ENCODE measurements around the gene CDCP1.

DNA sequence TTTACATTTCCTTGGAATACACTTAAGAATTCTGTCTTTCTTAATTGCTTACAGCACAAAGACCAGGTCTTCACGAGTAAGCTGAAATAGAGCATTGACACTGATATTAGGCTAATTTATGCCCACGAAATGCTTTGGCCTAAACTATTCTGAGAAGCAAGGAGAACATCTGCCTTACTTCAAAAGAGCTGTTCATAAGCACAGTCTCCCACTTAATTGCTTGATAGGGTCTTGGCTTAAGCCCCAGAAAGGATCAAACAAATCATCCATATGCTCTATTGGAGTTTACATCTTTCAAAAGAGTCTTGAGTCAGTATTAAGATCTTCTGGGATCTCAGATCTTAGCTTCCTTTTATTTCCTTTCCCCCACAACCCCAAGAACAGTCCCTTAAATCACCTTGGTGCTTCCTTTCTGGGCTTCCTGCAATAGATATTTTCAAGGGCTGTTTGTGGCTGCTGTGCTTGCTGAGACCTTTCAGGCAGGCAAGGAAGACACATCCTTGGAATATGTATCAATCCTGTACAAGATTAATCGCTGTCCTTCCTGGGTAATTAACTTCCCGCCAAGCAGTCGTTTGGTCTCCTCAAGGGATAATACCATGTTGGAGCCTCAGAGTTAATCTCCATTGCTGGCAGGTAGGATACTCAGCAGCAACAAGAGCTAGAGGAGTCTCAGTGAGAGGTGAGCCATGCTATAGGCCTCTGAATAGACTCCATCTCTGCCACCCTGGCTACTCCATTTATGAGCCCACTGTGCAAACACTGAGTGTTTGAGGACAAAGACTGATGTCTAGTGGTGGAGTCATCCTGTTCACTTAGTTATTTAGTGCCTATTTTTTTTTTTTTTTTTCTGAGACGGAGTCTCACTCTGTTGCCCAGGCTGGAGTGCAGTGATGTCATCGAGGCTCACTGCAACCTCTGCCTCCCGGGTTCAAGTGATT lies 42.8 kb upstream of the CDCP1 start:
- TF ChIP-seq POLR2AphosphoS5 (IDR thresholded peaks at IDR 0.05) (no peak), POLR2A (IDR thresholded peaks at IDR 0.05) (no peak), EP300 (IDR thresholded peaks at IDR 0.05) (no peak)
- TF ChIP-seq, protein P1, sequence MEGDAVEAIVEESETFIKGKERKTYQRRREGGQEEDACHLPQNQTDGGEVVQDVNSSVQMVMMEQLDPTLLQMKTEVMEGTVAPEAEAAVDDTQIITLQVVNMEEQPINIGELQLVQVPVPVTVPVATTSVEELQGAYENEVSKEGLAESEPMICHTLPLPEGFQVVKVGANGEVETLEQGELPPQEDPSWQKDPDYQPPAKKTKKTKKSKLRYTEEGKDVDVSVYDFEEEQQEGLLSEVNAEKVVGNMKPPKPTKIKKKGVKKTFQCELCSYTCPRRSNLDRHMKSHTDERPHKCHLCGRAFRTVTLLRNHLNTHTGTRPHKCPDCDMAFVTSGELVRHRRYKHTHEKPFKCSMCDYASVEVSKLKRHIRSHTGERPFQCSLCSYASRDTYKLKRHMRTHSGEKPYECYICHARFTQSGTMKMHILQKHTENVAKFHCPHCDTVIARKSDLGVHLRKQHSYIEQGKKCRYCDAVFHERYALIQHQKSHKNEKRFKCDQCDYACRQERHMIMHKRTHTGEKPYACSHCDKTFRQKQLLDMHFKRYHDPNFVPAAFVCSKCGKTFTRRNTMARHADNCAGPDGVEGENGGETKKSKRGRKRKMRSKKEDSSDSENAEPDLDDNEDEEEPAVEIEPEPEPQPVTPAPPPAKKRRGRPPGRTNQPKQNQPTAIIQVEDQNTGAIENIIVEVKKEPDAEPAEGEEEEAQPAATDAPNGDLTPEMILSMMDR (IDR thresholded peaks at IDR 0.05), result no peak
